Stimulated activated effector memory CD8-positive, alpha-beta T cell treated with anti-CD3 and anti-CD28 coated beads, Interleukin-12 subunit alpha, Interleukin-12 subunit beta, amount 100 ng/mL, for 72 hours (primary cell): ENCODE data around the gene CORO7.
A peak's percentile ranks its signal among the peaks of the same experiment; 100 is the strongest.

Experiments used
- ATAC-seq: fragments of 150-1000 bp; cut with Tn5 transposase; 2 replicates; pipeline ENCODE4 v1.10.0; 2021
- DNase-seq, 2 donors: peaks; one replicate each; pipeline ENCODE4 v3.0.0; 2021 to 2022; ENCODE audit warnings: low spot score in 2 of 2
- H3K27ac Mint-ChIP-seq: one replicate; pipeline ENCODE4 v1.8.0; 2022; ENCODE audit warnings: mild to moderate bottlenecking, mixed read lengths
- H3K36me3 Mint-ChIP-seq: one replicate; pipeline ENCODE4 v1.8.0; 2022; ENCODE audit warnings: mild to moderate bottlenecking, mixed read lengths
- H3K4me1 Mint-ChIP-seq: one replicate; pipeline ENCODE4 v1.8.0; 2022; ENCODE audit warnings: mixed read lengths
- H3K4me3 Mint-ChIP-seq: one replicate; pipeline ENCODE4 v1.8.0; 2022; ENCODE audit warnings: mild to moderate bottlenecking, mixed read lengths
- H3K9me3 Mint-ChIP-seq: one replicate; pipeline ENCODE4 v1.8.0; 2022; ENCODE audit warnings: mixed read lengths

Gene CORO7

DNA sequence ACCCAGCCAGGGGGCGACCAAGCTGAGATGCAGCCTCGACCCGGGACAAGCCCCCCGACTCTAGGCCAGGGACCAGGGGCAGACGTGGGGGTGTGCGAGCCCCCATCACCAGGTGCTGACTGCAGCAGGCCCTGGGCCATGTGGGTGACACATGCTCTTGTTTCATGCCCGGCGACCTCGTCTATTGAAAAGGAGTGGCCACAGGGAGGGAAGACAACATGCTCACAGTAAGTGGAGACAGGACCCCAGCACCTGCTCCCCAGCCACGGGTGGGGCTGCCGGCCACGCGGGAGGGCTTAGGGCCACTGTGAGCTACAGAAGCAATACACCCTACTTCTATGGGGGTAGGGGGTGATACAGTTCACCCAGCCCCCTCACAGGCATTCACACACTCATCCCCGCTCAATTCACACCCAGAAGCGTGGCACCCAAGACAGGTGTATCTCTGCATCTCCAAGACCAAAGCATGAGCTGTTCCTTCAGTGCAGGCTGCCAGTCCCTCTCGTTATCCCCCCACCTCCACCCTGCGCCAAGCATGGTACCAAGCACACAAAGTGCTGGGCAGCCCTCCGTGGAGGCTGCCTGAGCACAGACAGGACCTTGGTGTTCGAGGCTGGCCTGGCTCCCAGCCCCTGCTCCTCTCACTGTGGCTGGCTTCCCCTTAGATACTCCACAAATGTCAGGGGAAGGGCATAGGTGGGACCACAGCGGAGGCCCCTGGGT is 31.2 kb downstream of the CORO7 start:
- H3K9me3 Mint-ChIP-seq, result no peaks in the 10 kb centered on the region
- peaks cover 73% of the 10 kb centered on the region for H3K36me3 Mint-ChIP-seq
- ATAC-seq (no peak), DNase-seq (no peak)
- H3K4me1 Mint-ChIP-seq, result no peaks in the 10 kb centered on the region
- H3K4me3 Mint-ChIP-seq, result no peak overlapping the region
- peak overlapping the region; percentile 81 for H3K27ac Mint-ChIP-seq

DNA sequence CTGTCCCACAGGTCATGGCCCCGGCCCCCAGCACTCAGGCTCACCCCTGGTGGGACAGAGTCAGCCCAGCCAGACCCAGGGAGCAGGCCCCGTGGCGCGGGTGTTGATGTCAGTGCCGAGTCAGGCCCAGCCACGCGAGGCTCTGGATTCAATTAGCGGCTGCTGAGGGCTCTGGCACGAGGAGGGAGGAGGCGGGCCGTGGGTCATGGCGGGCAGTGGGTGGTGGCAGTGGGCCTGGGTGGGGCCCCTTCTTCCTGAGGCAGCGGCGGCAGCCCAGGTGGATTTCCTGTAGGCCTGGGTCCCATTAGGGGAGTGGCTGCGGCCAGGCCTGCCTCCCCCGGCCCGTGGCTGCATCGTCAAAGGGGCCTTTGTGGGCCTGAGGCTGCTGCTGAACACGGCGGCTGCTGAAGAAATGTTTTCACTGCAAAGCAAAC is 31.9 kb downstream of the CORO7 start:
- DNase-seq, result no peak
- Mint-ChIP-seq H3K36me3 (peaks cover 70% of the 10 kb centered on the region), H3K9me3 (no peaks in the 10 kb centered on the region), H3K4me3 (no peak overlapping the region), H3K27ac (no peak overlapping the region), H3K4me1 (no peaks in the 10 kb centered on the region)
- no peak for ATAC-seq

DNA sequence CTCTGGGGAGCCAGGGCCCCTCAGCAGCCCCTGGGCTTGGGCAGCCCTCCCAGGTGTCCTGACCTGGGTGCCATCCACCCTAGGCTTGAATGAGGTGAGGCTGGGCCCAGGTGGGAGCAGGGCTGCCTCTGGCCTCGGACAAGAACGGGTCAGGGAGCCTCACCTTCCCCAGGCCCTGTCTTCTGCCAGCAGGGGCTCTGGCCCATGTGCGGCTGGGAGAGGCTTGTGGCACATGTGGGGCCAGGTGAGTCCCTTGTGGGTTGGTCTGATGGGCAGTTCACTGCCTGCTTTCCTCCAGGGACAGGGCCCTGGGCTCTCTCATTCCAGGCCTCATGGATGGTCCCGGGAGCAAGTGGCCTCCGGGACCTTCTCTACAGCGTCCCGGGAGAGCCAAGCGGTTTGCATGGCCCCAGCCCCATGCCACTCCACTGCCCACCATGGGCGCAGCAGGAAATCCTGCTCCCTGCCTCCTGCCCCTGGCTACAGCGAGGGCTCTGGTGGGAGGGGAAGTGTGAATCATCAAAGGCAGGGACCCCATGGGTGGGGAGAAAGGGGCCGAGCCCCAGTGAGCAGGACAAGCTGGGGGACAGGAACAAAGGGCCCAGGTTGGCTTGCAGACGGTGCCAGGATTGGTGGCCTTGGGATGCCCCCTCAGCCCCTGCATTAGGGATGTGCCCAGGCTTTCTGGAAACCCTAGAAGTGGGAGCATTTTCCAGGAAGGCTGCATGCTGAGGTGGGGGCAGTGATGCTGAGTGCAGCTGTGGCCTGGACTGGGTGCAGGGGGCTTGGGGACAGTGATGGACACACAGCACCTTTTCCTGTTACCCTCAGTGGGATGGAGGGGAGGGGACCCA is 32.6 kb downstream of the CORO7 start:
- Mint-ChIP-seq H3K27ac (peak overlapping the region; percentile 55), H3K36me3 (peaks cover 63% of the 10 kb centered on the region), H3K9me3 (no peaks in the 10 kb centered on the region), H3K4me3 (no peak overlapping the region), H3K4me1 (no peaks in the 10 kb centered on the region)
- ATAC-seq (no peak), DNase-seq (no peak)

DNA sequence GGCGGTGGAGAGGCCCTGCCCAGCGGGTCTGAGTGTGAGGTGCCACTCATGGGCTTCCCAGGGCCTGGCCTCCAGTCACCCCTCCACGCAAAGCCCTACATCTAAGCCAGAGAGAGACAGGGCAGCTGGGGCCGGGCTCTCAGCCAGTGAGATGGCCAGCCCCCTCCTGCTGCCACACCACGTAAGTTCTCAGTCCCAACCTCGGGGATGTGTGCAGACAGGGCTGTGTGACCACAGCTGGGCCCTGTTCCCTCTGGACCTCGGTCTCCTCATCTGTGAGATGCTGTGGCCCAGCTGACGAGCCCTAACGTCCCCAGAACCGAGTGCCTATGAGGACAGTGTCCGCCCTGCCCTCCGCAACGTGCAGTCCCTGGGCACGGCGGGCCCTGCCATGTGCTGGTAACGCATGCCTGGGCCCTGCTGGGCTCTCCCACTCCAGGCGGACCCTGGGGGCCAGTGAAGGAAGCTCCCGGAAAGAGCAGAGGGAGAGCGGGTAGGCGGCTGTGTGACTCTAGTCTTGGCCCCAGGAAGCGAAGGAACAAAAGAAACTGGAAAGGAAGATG is 33.5 kb downstream of the CORO7 start:
- H3K9me3 Mint-ChIP-seq, result no peaks in the 10 kb centered on the region
- no peak overlapping the region for H3K4me3 Mint-ChIP-seq
- peaks cover 9% of the 10 kb centered on the region for H3K4me1 Mint-ChIP-seq
- H3K27ac Mint-ChIP-seq, result peak overlapping the region; percentile 55
- H3K36me3 Mint-ChIP-seq, result peaks cover 63% of the 10 kb centered on the region
- no peak for DNase-seq
- no peak for ATAC-seq

DNA sequence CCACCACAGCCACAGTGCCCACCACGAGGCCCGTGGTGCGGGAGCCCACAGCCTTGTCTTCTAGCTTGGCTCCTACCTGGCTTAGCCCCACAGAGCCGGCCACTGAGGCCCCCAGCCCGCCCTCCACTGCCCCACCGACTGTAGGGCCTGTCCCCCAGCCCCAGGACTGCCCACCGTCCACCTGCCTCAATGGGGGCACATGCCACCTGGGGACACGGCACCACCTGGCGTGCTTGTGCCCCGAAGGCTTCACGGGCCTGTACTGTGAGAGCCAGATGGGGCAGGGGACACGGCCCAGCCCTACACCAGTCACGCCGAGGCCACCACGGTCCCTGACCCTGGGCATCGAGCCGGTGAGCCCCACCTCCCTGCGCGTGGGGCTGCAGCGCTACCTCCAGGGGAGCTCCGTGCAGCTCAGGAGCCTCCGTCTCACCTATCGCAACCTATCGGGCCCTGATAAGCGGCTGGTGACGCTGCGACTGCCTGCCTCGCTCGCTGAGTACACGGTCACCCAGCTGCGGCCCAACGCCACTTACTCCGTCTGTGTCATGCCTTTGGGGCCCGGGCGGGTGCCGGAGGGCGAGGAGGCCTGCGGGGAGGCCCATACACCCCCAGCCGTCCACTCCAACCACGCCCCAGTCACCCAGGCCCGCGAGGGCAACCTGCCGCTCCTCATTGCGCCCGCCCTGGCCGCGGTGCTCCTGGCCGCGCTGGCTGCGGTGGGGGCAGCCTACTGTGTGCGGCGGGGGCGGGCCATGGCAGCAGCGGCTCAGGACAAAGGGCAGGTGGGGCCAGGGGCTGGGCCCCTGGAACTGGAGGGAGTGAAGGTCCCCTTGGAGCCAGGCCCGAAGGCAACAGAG is 34.2 kb downstream of the CORO7 start:
- Mint-ChIP-seq H3K4me1 (peaks cover 13% of the 10 kb centered on the region), H3K36me3 (peaks cover 63% of the 10 kb centered on the region), H3K4me3 (no peak overlapping the region), H3K27ac (peak overlapping the region; percentile 55), H3K9me3 (no peaks in the 10 kb centered on the region)
- ATAC-seq (no peak), DNase-seq (no peak)

DNA sequence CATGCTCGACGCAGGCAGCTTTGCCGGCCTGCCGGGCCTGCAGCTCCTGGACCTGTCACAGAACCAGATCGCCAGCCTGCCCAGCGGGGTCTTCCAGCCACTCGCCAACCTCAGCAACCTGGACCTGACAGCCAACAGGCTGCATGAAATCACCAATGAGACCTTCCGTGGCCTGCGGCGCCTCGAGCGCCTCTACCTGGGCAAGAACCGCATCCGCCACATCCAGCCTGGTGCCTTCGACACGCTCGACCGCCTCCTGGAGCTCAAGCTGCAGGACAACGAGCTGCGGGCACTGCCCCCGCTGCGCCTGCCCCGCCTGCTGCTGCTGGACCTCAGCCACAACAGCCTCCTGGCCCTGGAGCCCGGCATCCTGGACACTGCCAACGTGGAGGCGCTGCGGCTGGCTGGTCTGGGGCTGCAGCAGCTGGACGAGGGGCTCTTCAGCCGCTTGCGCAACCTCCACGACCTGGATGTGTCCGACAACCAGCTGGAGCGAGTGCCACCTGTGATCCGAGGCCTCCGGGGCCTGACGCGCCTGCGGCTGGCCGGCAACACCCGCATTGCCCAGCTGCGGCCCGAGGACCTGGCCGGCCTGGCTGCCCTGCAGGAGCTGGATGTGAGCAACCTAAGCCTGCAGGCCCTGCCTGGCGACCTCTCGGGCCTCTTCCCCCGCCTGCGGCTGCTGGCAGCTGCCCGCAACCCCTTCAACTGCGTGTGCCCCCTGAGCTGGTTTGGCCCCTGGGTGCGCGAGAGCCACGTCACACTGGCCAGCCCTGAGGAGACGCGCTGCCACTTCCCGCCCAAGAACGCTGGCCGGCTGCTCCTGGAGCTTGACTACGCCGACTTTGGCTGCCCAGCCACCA is 35.1 kb downstream of the CORO7 start:
- H3K36me3 Mint-ChIP-seq, result peaks cover 54% of the 10 kb centered on the region
- H3K9me3 Mint-ChIP-seq, result no peaks in the 10 kb centered on the region
- no peak overlapping the region for H3K4me3 Mint-ChIP-seq
- ATAC-seq, result no peak
- DNase-seq, result no peak
- H3K4me1 Mint-ChIP-seq, result peaks cover 13% of the 10 kb centered on the region
- H3K27ac Mint-ChIP-seq, result no peak overlapping the region

DNA sequence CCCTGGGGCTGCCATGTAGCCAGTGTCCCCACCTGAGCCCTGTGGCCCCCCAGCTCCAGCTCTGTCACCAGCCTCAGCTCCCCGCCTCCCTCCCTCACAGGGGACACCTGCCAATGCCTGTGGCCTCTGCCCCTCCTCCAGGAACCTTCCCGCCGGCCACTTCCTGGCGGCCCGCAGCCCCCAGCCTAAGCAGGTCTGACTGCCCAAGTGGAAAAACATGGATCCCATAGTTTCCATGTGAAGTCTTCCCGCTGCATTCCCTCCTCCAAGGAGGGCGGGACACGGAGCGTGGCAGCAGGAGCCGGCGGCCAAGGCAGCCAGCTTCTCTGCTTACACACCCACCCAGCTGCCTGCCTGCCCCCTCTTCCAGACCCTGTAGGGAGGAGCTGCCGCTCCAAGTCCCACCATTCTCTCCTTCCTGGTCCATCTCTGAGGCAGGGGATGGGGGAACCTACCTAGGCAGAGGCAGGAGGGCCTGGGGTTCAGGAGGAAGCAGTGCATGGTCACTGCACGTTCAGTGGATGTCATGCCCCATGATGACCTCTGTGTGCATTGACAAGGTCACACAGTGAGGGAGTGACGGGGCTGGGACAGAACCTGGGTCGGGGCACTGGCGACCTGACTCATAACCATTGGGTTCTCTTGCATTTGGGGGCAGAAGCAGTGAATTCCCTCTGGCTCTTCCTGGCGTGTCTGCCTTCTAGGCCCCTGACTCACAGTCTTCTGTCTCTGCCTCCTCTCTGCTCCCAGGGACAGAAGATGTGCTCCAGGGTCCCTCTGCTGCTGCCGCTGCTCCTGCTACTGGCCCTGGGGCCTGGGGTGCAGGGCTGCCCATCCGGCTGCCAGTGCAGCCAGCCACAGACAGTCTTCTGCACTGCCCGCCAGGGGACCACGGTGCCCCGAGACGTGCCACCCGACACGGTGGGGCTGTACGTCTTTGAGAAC is 36.0 kb downstream of the CORO7 start:
- Mint-ChIP-seq H3K4me3 (no peak overlapping the region), H3K4me1 (peaks cover 19% of the 10 kb centered on the region), H3K27ac (peak overlapping the region; percentile 70), H3K36me3 (peaks cover 47% of the 10 kb centered on the region), H3K9me3 (no peaks in the 10 kb centered on the region)
- DNase-seq (no peak), ATAC-seq (no peak)

DNA sequence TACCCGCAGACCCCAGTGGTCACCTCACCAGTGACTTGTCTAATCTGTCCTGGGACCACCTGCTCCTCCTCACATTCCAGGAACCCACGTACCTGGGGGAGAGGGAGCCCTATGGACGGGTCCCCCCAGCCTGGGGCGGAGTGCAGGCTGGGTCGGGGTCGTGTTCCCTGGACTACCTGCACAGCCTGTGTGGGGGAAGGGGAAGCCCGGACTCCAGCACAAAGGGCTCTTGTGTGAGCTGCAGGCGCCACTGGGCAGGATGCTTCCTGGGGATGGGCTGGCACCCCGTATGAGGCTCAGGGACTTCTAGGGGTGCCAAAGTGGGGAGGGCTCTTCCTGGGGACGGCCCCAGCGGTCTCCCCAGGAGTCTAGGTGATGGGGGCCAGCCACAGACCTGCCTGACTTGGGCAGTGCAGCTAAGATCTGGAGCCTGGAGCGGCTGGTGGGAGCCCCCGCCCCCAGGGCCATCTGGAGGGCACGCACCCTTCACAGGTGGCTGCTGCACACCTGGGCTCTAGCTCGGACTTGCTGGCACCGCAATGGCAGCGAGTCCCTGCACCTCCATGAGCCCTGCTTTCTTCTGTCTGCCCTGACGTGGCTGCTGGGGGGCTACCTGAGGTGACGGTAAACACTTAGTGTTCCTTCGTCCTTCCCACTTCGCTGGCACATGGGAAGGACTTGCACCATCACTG is 37.3 kb downstream of the CORO7 start:
- Mint-ChIP-seq H3K4me3 (no peak overlapping the region), H3K27ac (no peak overlapping the region), H3K9me3 (no peaks in the 10 kb centered on the region), H3K36me3 (peaks cover 48% of the 10 kb centered on the region), H3K4me1 (peaks cover 19% of the 10 kb centered on the region)
- DNase-seq, result no peak
- ATAC-seq, result no peak

DNA sequence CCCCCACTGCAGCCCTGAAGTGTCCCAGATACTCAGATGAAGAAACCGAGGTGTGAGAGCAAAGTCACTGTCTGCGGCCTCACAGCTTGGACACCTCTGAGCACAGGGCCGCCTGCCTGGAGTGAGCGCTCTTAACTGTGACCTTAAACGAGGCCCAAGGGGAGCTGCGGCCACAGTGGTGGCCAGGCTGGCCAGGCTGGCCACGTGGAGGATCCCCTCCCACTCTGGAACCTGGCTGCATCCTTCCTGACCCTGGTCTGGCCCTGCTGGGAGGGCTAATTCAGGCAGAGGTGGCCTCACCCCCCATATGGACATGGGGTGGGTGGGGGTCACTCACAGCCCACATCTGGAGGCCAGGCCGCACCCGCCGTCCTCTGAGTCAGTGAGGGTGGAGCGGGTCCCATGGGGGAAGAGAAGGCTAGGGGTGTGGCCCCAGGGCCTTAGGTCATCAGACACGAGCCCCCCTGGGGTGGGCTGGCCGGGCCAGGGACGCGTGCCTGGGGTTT is 38.2 kb downstream of the CORO7 start:
- Mint-ChIP-seq H3K36me3 (peaks cover 39% of the 10 kb centered on the region), H3K9me3 (no peaks in the 10 kb centered on the region), H3K27ac (peak overlapping the region; percentile 61), H3K4me3 (no peak overlapping the region), H3K4me1 (peaks cover 27% of the 10 kb centered on the region)
- DNase-seq (no peak), ATAC-seq (no peak)

DNA sequence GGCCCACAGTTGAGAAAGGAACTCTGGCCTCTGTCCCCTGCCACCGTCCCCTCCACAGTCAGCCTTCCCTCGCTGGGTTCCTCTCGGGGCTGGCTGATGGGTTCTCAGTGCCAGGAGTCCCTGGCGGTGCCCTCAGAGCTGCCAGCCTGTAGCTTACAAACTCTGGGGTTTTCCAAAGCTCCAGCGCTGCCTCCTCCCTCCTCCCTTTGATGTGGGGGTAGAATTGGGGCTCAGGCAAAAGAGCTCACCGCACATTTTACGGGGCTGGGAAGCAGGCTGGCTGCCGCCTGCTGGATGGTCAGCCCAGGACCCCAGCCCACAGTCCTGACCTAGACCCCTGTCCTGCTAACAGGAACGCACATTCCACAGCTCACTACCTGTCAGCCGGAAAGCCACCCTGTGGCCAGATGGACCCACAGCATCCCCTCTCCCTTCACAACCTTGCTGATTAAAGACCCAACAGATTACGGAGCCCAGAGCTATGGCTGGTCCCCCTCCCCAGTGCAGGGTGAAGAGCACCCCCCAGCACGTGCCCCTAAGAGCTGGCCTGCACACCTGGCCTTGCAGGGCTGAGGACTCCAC is 38.7 kb downstream of the CORO7 start:
- peak overlapping the region; percentile 61 for H3K27ac Mint-ChIP-seq
- peaks cover 31% of the 10 kb centered on the region for H3K4me1 Mint-ChIP-seq
- no peaks in the 10 kb centered on the region for H3K9me3 Mint-ChIP-seq
- ATAC-seq, result no peak
- no peak overlapping the region for H3K4me3 Mint-ChIP-seq
- peaks cover 34% of the 10 kb centered on the region for H3K36me3 Mint-ChIP-seq
- no peak for DNase-seq

DNA sequence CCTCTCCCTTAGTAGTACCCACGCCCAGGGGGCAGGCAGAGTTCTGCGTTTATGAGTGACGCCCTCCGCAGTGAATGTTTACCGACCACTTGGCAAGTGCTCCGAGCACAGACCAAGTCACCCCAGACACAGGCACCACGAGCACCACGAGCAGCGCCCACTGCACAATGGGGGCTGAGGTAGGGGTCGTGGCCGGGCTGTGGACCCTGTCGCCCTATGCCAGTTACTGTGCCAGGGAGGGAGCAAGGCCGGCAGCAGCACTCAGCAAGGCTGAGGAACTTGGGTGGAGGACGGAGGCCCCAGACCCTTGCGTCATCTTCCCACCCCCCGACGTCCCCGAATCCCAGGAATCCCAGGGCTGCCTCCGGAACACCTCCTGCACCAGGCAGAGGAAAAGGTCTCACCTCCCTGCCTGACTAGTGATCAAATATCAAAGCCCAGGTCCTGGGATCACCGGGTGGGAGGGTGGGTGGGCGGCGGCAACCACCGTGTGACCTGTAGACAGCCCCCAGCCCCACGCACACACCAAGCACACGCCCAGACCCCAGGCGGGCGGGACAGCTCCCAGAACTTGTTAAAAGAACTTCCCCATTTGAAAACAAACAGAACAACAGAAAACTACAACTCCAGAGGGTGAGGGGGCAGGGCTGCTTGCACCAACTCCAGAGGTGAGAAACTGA is 39.4 kb downstream of the CORO7 start:
- Mint-ChIP-seq H3K4me3 (no peak overlapping the region), H3K4me1 (peaks cover 37% of the 10 kb centered on the region), H3K9me3 (no peaks in the 10 kb centered on the region), H3K27ac (peak overlapping the region; percentile 61), H3K36me3 (peaks cover 27% of the 10 kb centered on the region)
- ATAC-seq (no peak), DNase-seq (no peak)
